ENCODE results near the gene EFHD2. TPM values are rescaled to one million over a fixed set of nuclear protein-coding genes. Genes with fewer than 3 reads are reported as not detected.

EFHD2 gene, protein sequence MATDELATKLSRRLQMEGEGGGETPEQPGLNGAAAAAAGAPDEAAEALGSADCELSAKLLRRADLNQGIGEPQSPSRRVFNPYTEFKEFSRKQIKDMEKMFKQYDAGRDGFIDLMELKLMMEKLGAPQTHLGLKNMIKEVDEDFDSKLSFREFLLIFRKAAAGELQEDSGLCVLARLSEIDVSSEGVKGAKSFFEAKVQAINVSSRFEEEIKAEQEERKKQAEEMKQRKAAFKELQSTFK
- 13.4 TPM for total RNA-seq

DNA sequence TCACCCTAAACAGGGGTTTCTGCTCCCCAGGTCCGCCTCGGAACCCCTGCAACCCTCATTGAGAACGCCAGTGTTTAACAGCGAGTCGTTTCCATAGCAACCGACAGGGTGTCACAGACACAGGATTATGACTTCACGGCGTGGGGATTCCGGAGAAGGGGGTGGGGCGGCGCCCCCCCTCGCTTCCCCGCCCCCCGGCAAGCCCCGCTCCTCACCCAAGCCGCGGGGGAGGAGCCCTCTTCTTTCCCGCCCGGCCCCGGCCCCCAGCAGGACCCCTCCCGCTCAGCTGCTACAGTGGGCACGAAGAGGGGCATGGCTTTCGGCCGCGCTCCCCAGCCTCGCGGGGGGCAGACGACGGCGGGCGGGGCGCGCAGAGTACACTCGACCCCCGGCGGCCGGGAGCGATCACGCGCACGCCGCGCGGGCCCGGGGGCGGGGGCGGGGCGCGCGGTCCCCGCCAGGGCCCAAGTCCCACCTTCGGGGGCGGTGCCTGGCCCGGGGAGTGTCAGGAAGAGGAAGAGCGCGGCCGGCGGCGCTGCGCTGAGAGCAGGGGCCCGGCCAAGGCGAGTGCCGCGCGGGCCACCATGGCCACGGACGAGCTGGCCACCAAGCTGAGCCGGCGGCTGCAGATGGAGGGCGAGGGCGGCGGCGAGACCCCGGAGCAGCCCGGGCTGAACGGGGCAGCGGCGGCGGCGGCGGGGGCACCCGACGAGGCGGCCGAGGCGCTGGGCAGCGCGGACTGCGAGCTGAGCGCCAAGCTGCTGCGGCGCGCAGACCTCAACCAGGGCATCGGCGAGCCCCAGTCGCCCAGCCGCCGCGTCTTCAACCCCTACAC is at the start of gene EFHD2:
EFHD2 (plus strand) TSS at position 501 of the 835 bp plus-strand sequence; CDS start at position 585, 84 bp downstream.

DNA sequence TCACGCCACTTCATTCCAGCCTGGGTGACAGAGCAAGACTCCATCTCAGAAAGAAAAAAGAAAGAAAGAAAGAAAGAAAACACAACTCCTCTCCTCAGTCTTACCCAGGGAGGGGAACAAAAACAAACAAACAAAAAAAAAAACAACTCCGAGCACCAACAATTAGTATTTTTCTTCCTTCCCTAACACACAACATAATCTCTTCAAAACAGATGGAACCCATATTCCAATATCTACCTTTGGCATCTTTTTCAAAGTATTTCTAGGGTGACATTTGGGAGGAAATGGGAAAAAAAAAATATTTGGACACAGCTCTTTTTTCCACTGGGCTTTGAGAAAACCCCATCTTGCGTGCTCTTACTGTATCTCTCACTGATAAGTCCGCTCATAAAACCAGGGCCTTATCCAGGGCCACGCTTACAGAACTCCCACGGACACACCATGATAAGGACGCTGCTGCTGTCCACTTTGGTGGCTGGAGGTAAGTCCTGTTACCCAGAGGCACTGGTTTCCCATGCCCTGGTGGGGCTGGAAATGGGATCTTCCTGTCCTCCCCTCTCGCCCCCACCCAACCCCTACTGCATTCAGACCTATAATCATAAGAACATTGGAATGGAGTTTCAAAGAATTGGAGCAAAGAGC is 46.7 kb downstream of the EFHD2 start, which contains the start of gene CELA2A:
CELA2A (plus strand) TSS at position 420 of the 642 bp plus-strand sequence; CDS start at position 442, 22 bp downstream.

DNA sequence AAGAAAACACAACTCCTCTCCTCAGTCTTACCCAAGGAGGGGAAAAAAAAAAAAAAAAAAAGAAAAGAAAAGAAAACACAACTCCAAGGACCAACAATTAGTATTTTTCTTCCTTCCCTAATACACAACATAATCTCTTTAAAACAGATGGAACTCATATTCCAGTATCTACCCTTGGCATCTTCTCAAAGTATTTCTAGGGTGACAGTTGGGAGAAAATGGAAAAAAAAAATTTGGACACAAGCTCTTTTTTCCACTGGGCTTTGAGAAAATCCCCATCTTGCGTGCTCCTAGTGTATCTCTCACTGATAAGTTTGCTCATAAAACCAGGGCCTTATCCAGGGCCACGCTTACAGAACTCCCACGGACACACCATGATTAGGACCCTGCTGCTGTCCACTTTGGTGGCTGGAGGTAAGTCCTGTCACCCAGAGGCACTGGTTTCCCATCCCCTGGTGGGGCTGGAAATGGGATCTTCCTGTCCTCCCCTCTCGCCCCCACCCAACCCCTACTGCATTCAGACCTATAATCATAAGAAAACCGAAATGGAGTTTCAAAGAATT is 66.1 kb downstream of the EFHD2 start, which contains the start of gene CELA2B:
CELA2B (plus strand) TSS at position 353 of the 563 bp plus-strand sequence; CDS start at position 375, 22 bp downstream.

Other genes starting within 250 kb of the EFHD2 start
- 6.5 TPM for gene FHAD1, start 162.7 kb upstream of the EFHD2 start, total RNA-seq
- not detected for gene CTRC, start 28.6 kb downstream of the EFHD2 start, total RNA-seq
- not detected for gene CELA2A, start 46.8 kb downstream of the EFHD2 start, total RNA-seq
- not detected for gene CELA2B, start 66.2 kb downstream of the EFHD2 start, total RNA-seq
- 6.9 TPM for gene CASP9, start 114.3 kb downstream of the EFHD2 start, total RNA-seq
- 20.5 TPM for gene DNAJC16, start 117.0 kb downstream of the EFHD2 start, total RNA-seq
- gene AGMAT, start 175.2 kb downstream of the EFHD2 start, total RNA-seq = 2.3 TPM
- gene DDI2, start 207.6 kb downstream of the EFHD2 start, total RNA-seq = 26.3 TPM

All from diencephalon (tissue), 1 donor.